Measurements from ENCODE around the gene DIAPH3.

DNA sequence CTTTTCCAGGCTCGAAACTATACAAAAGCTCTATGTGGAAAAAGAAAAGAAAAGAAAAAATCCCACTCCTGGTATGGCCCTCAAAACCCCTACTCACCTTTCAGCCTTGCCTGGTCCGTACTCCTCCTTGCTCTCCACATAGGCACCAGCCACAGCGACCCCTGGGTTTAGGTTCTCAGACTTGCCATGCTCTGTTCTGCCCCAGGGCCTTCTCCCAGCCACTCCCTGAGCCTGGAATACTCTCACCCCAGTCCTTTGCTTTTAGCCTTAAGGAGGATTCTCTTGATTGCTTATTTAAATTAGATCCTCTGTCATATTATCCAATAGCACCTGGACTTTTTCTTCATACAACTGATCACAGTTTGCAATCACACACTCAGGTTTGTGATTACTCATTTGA lies 522.5 kb downstream of the DIAPH3 start:
- TF ChIP-seq, protein P1, sequence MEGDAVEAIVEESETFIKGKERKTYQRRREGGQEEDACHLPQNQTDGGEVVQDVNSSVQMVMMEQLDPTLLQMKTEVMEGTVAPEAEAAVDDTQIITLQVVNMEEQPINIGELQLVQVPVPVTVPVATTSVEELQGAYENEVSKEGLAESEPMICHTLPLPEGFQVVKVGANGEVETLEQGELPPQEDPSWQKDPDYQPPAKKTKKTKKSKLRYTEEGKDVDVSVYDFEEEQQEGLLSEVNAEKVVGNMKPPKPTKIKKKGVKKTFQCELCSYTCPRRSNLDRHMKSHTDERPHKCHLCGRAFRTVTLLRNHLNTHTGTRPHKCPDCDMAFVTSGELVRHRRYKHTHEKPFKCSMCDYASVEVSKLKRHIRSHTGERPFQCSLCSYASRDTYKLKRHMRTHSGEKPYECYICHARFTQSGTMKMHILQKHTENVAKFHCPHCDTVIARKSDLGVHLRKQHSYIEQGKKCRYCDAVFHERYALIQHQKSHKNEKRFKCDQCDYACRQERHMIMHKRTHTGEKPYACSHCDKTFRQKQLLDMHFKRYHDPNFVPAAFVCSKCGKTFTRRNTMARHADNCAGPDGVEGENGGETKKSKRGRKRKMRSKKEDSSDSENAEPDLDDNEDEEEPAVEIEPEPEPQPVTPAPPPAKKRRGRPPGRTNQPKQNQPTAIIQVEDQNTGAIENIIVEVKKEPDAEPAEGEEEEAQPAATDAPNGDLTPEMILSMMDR (IDR thresholded peaks at IDR 0.05), result no peak
- no peak for TF ChIP-seq EP300 (IDR thresholded peaks at IDR 0.05)
